Measurements from ENCODE around the gene ABCC11. TPM values are rescaled to one million over a fixed set of nuclear protein-coding genes. Genes with fewer than 3 reads are reported as not detected.

Gene ABCC11
- total RNA-seq, 4 donors from 2014 or later, result 0.13 to 1.4 (median 0.36) TPM

GRCh38 chr16:48161906-48162305 is 85.4 kb downstream of the ABCC11 start:
- 64% methylated on average over 4 of the region's 4 CpGs for WGBS
- Histone ChIP-seq H3K27me3 (no peaks in the 10 kb centered on the region), H3K9me3 (no peaks in the 10 kb centered on the region), H3K36me3 (no peaks in the 10 kb centered on the region), H3K4me1 (peaks cover 6% of the 10 kb centered on the region), H3K4me3 (no peak overlapping the region), H3K27ac (no peak overlapping the region)
- TF ChIP-seq POLR2AphosphoS5 (IDR thresholded peaks at IDR 0.05) (no peak), CTCF (IDR thresholded peaks at IDR 0.05) (no peak), POLR2A (IDR thresholded peaks at IDR 0.05) (no peak), EP300 (IDR thresholded peaks at IDR 0.05) (no peak)
- DNase-seq (ENCODE audit: low spot score in 2 of 2), result peak in 1 of 2 donors; percentile 12

GRCh38 chr16:48160575-48160974 is 86.8 kb downstream of the ABCC11 start:
- TF ChIP-seq CTCF (IDR thresholded peaks at IDR 0.05) (no peak), EP300 (IDR thresholded peaks at IDR 0.05) (no peak), POLR2A (IDR thresholded peaks at IDR 0.05) (no peak), POLR2AphosphoS5 (IDR thresholded peaks at IDR 0.05) (no peak)
- H3K27ac ChIP-seq, result no peak overlapping the region
- peaks cover 8% of the 10 kb centered on the region for H3K27me3 ChIP-seq
- H3K9me3 ChIP-seq, result no peaks in the 10 kb centered on the region
- peaks cover 12% of the 10 kb centered on the region for H3K4me1 ChIP-seq
- no peak overlapping the region for H3K4me3 ChIP-seq
- WGBS, result 77% methylated on average over 6 of the region's 6 CpGs
- H3K36me3 ChIP-seq, result no peaks in the 10 kb centered on the region
- DNase-seq (ENCODE audit: low spot score in 2 of 2), result no peak

- peaks cover 9% of the 10 kb centered on the region for H3K27me3 ChIP-seq
- no peak for DNase-seq (ENCODE audit: low spot score in 2 of 2)
- peaks cover 5% of the 10 kb centered on the region for H3K4me1 ChIP-seq
- 47% methylated on average over 3 of the region's 4 CpGs for WGBS
- H3K9me3 ChIP-seq, result no peaks in the 10 kb centered on the region
- H3K36me3 ChIP-seq, result no peaks in the 10 kb centered on the region
- H3K4me3 ChIP-seq, result no peak overlapping the region
- TF ChIP-seq POLR2A (IDR thresholded peaks at IDR 0.05) (no peak), EP300 (IDR thresholded peaks at IDR 0.05) (no peak), POLR2AphosphoS5 (IDR thresholded peaks at IDR 0.05) (no peak), CTCF (IDR thresholded peaks at IDR 0.05) (no peak)
- H3K27ac ChIP-seq, result no peak overlapping the region
Measured at GRCh38 chr16:48158296-48158695, 89.0 kb downstream of the ABCC11 start.

- Histone ChIP-seq H3K9me3 (no peaks in the 10 kb centered on the region), H3K4me1 (peaks cover 5% of the 10 kb centered on the region), H3K4me3 (no peak overlapping the region), H3K36me3 (no peaks in the 10 kb centered on the region), H3K27me3 (peaks cover 9% of the 10 kb centered on the region), H3K27ac (no peak overlapping the region)
- no peak for TF ChIP-seq POLR2A (IDR thresholded peaks at IDR 0.05)
- no peak for TF ChIP-seq CTCF (IDR thresholded peaks at IDR 0.05)
- TF ChIP-seq EP300 (IDR thresholded peaks at IDR 0.05), result no peak
- no peak for TF ChIP-seq POLR2AphosphoS5 (IDR thresholded peaks at IDR 0.05)
- no peak for DNase-seq (ENCODE audit: low spot score in 2 of 2)
- 92% methylated on average over 4 of the region's 4 CpGs for whole genome bisulfite sequencing
Measured at GRCh38 chr16:48157794-48158193, 89.5 kb downstream of the ABCC11 start.

GRCh38 chr16:48157302-48157701 is 90.0 kb downstream of the ABCC11 start:
- WGBS, result 85% methylated on average over 11 of the region's 11 CpGs
- no peaks in the 10 kb centered on the region for H3K36me3 ChIP-seq

More at GRCh38 chr16:48157302-48157701, 90.0 kb downstream of the ABCC11 start:
- DNase-seq (ENCODE audit: low spot score in 2 of 2), result no peak
- H3K4me3 ChIP-seq, result no peak overlapping the region
- no peaks in the 10 kb centered on the region for H3K9me3 ChIP-seq
- TF ChIP-seq CTCF (IDR thresholded peaks at IDR 0.05), result no peak
- TF ChIP-seq POLR2A (IDR thresholded peaks at IDR 0.05), result no peak
- TF ChIP-seq POLR2AphosphoS5 (IDR thresholded peaks at IDR 0.05), result no peak
- TF ChIP-seq EP300 (IDR thresholded peaks at IDR 0.05), result no peak
- H3K27ac ChIP-seq, result no peak overlapping the region
- H3K27me3 ChIP-seq, result peaks cover 9% of the 10 kb centered on the region
- H3K4me1 ChIP-seq, result peaks cover 5% of the 10 kb centered on the region

All from suprapubic skin (tissue), 4 donors.